ENCODE measurements around the gene LINGO4.

LINGO4 gene

DNA sequence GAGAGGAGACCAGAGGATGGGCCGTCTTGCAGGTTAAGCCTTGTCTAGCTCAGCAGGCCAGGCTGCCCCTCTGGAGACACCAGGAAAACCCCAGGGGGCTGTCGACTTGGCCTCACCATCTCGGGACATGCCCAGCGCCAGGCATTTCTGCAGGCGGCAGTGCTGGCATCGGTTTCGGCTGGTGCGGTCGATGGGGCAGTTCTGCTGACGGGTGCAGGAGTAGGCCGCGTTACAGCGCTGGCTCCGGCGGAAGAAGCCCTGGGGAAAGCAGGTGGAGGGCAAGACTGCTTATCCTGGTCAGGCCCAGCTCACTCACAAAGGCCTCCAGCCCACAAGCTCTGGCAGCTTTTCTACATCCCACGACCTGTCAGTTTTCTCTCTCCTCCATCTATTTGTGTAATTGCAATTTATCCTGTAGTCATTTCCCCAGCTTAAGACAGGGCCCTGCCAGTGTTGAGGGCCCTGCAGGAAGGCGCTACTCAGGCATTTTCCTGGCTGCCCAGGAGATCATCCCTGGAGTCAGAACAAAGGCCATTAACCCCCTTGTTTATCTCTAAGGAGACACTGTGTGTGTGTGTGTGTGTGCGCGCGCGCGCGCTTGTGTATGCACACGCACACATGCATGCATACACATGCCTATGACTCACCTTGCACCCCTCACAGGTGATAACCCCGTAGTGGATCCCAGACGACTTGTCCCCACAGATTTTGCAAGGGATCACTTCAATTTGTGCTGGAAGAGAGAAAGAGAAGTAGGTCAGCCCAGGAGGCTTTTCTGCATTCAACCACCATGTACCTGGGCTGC lies 11.5 kb upstream of the LINGO4 start:
- DNase-seq (ENCODE audit: low read depth in 2 of 2) = no peak
- TF ChIP-seq, protein P1, sequence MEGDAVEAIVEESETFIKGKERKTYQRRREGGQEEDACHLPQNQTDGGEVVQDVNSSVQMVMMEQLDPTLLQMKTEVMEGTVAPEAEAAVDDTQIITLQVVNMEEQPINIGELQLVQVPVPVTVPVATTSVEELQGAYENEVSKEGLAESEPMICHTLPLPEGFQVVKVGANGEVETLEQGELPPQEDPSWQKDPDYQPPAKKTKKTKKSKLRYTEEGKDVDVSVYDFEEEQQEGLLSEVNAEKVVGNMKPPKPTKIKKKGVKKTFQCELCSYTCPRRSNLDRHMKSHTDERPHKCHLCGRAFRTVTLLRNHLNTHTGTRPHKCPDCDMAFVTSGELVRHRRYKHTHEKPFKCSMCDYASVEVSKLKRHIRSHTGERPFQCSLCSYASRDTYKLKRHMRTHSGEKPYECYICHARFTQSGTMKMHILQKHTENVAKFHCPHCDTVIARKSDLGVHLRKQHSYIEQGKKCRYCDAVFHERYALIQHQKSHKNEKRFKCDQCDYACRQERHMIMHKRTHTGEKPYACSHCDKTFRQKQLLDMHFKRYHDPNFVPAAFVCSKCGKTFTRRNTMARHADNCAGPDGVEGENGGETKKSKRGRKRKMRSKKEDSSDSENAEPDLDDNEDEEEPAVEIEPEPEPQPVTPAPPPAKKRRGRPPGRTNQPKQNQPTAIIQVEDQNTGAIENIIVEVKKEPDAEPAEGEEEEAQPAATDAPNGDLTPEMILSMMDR (IDR thresholded peaks at IDR 0.05; ENCODE audit: low read depth, low read length) = no peak
- H3K4me3 ChIP-seq (replicated peaks in 1 of 2; ENCODE audit: low read depth in 2 of 2, low read length in 2 of 2) = no peak overlapping the region

DNA sequence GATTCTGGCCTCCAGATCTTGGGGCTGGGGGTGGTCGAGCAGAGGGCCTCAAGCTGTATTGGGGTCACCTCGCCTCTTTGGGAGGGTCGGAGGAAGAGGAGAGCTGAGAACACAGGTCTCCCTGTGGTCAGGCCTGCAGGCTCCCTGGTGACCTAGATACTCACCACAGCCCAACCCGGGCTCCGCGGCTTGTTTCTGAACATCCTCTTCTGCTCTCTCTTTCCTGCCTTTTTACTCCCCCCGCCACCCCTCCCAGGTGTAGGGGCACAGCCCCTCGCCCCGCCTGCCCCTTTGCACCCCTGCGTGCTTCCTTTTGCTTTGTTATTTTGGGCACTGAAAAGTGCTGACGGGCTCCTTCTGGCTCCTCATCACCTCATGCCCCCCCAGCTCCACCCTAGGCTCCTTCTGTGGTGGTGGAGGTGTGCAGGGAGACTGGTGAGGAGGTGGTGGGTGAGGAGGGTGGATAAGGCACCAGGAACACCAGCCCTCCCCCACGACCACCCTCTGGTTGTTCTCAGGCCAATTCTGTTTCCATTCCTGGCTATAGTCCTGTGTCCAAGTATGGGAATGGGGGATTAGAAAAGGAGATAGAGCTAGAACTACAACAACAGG lies 10.6 kb upstream of the LINGO4 start:
- H3K4me3 ChIP-seq (replicated peaks in 1 of 2; ENCODE audit: low read depth in 2 of 2, low read length in 2 of 2) = no peak overlapping the region
- DNase-seq (ENCODE audit: low read depth in 2 of 2) = no peak
- TF ChIP-seq, protein P1 (IDR thresholded peaks at IDR 0.05; ENCODE audit: low read depth, low read length) = no peak

DNA sequence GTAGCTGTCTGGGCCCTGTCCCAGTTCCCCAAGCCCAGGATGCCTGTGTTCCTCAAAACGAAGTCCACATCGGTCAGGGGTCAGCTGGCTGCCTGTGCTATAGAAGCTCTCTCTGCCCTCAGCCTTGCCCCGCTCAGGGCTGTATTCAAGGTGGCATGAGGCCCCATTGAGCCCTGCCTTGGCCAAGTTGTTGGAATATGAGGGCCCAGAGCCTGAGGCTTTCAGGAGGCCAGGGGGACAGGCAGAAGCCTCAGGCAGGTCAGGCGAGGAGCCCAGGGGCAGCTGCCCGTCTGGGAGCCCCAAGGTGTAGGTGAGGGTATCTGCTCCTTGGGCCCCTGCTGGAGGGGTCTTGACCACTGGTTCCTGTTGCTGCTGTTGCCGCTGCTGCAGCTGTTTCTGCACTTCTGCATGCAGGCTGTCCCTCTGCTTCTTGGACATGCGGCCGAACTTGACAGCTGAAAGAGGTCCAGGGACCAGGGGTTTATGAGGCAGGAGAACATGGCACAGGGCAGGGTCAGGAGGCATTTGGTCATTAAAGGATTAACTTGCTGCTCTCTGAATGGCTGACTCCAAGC lies 9.8 kb upstream of the LINGO4 start:
- no peak overlapping the region for H3K4me3 ChIP-seq (replicated peaks in 1 of 2; ENCODE audit: low read depth in 2 of 2, low read length in 2 of 2)
- TF ChIP-seq, protein P1 (IDR thresholded peaks at IDR 0.05; ENCODE audit: low read depth, low read length) = no peak
- no peak for DNase-seq (ENCODE audit: low read depth in 2 of 2)

DNA sequence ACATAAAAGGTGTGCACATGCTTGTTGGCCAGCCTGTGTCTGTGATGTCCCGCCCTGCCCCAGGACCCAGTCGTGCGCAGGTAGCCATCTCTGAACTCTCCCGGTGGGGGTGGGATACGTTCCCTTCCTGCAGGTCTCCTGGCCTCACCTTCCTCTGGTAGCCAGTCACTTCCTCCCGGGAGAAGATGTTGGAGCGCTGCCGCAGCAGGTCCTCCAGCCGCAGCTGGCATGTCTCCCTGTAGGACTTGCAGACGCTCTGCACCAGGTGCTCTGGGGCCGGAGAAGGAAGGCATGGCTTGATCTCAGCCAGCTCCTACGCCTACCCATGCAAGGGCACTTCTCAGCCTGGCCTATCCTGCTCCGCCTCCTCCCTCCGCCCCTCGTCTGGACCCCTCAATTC lies 9.2 kb upstream of the LINGO4 start:
- DNase-seq (ENCODE audit: low read depth in 2 of 2) = no peak
- no peak overlapping the region for H3K4me3 ChIP-seq (replicated peaks in 1 of 2; ENCODE audit: low read depth in 2 of 2, low read length in 2 of 2)
- TF ChIP-seq, protein P1 (IDR thresholded peaks at IDR 0.05; ENCODE audit: low read depth, low read length) = no peak

DNA sequence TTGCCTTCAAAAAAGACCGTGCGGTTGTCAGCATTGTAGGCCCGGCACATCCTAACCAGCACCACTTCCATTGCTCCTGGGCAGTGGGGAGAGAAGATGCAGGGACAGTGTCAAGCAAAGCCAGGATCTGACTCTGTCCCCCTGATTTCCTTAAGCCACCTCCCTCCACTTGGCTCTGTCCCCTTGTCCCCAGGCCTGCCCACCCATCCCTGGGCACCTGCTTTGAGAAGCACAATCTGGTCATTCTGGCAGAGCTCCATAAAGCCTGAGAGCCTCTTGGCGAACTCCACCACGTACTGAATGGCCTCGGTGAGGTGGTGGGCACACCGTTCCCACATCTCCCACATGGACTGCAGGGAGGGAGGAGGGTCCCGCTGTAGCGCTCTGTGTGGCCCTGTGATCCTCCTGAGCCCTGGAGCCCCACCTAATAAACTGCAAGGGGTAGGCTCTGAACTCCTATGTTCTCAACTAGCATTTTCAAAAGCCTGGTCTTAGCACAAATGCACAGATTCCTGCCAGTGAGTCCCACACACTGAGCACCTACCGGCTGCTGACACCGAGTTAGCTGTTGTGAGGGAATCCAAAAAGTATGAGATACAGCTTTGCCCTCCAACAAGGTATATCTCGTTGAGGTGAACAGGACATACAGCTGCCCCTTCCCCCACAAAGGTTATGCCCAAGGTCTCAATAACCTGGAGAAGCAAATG lies 8.2 kb upstream of the LINGO4 start:
- TF ChIP-seq, protein P1 (IDR thresholded peaks at IDR 0.05; ENCODE audit: low read depth, low read length) = no peak
- no peak for DNase-seq (ENCODE audit: low read depth in 2 of 2)
- no peak overlapping the region for H3K4me3 ChIP-seq (replicated peaks in 1 of 2; ENCODE audit: low read depth in 2 of 2, low read length in 2 of 2)

- TF ChIP-seq, protein P1 (IDR thresholded peaks at IDR 0.05; ENCODE audit: low read depth, low read length) = no peak
- peak; percentile 19 to 70 for DNase-seq (ENCODE audit: low read depth in 2 of 2)
- no peak overlapping the region for H3K4me3 ChIP-seq (replicated peaks in 1 of 2; ENCODE audit: low read depth in 2 of 2, low read length in 2 of 2)
Observed at GRCh38 chr1:151811181-151811580, 6.0 kb upstream of the LINGO4 start.

All from cardiac fibroblast (primary cell).